Chondrocyte (in vitro differentiated cells): ENCODE measurements around the gene BTBD10. TPM values are rescaled to one million over a fixed set of nuclear protein-coding genes. Genes with fewer than 3 reads are reported as not detected.
"Not testable (repeated sequence)": the region's sequence is repeated elsewhere in the genome, so short reads cannot be mapped to it uniquely, and the experiment has no call there.

ENCODE experiments used
- DNase-seq: peaks from one replicate; pipeline ENCODE4 v3.0.0; 2021; ENCODE audit warnings: mixed read lengths, low spot score
- H3K27ac Mint-ChIP-seq: one replicate; pipeline ENCODE4 v1.8.0; 2021; ENCODE audit warnings: mild to moderate bottlenecking, moderate library complexity, mixed read lengths; ENCODE audit not compliant: unreplicated experiment
- H3K27me3 Mint-ChIP-seq: 2 replicates; pipeline ENCODE4 v1.8.0; 2021; ENCODE audit warnings: low read depth, mixed read lengths
- H3K36me3 Mint-ChIP-seq: 2 replicates; pipeline ENCODE4 v1.8.0; 2021; ENCODE audit warnings: low read depth, mixed read lengths
- H3K4me1 Mint-ChIP-seq: 2 replicates; pipeline ENCODE4 v1.8.0; 2021; ENCODE audit warnings: low read depth, mild to moderate bottlenecking, mixed read lengths
- H3K4me3 Mint-ChIP-seq: one replicate; pipeline ENCODE4 v1.8.0; 2021; ENCODE audit warnings: mild to moderate bottlenecking, moderate library complexity, mixed read lengths; ENCODE audit not compliant: unreplicated experiment
- H3K9me3 Mint-ChIP-seq: 2 replicates; pipeline ENCODE4 v1.8.0; 2021; ENCODE audit warnings: low read depth, mixed read lengths
- CTCF ChIP-seq: fragments of 200-600 bp; sonication (generic); IDR thresholded peaks from 2 replicates; pipeline ENCODE4 v1.5.0; 2021; ENCODE audit warnings: antibody characterized with exemption, mild to moderate bottlenecking, moderate library complexity
- total RNA-seq: library from RNA; stranded (reverse); gene quantifications from 3 replicates; pipeline ENCODE4 v1.2.1, GENCODE V29; 2021

The BTBD10 gene
- total RNA-seq, 1 donor from 2014 or later, result 37.3 TPM

GRCh38 chr11:13421561-13421960, 41.5 kb downstream of the BTBD10 start:
- H3K36me3 Mint-ChIP-seq, result peaks cover 11% of the 10 kb centered on the region

GRCh38 chr11:13415201-13415600, 47.8 kb downstream of the BTBD10 start:
- peaks cover 9% of the 10 kb centered on the region for H3K4me1 Mint-ChIP-seq
- peaks cover 25% of the 10 kb centered on the region for H3K36me3 Mint-ChIP-seq
- DNase-seq, result no peak
- no peak overlapping the region for H3K27ac Mint-ChIP-seq
- TF ChIP-seq CTCF, result no peak
- H3K9me3 Mint-ChIP-seq, result no peaks in the 10 kb centered on the region
- H3K4me3 Mint-ChIP-seq, result no peak overlapping the region
- H3K27me3 Mint-ChIP-seq, result no peaks in the 10 kb centered on the region

More at GRCh38 chr11:13421561-13421960, 41.5 kb downstream of the BTBD10 start:
- peaks cover 53% of the 10 kb centered on the region for H3K4me1 Mint-ChIP-seq
- H3K27me3 Mint-ChIP-seq, result no peaks in the 10 kb centered on the region
- TF ChIP-seq CTCF, result no peak
- DNase-seq, result no peak
- H3K27ac Mint-ChIP-seq, result no peak overlapping the region
- peaks cover 13% of the 10 kb centered on the region for H3K9me3 Mint-ChIP-seq
- no peak overlapping the region for H3K4me3 Mint-ChIP-seq

- H3K27me3 Mint-ChIP-seq, result no peaks in the 10 kb centered on the region
- peaks cover 28% of the 10 kb centered on the region for H3K36me3 Mint-ChIP-seq
- no peaks in the 10 kb centered on the region for H3K4me1 Mint-ChIP-seq
Observed at GRCh38 chr11:13405220-13405619, 57.8 kb downstream of the BTBD10 start.

GRCh38 chr11:13398335-13398734, 64.7 kb downstream of the BTBD10 start:
- H3K36me3 Mint-ChIP-seq, result peaks cover 27% of the 10 kb centered on the region
- H3K4me3 Mint-ChIP-seq, H3K27ac Mint-ChIP-seq, H3K27me3 Mint-ChIP-seq, H3K4me1 Mint-ChIP-seq, DNase-seq: not testable (repeated sequence)
- peaks cover 11% of the 10 kb centered on the region for H3K9me3 Mint-ChIP-seq

More at GRCh38 chr11:13405220-13405619, 57.8 kb downstream of the BTBD10 start:
- DNase-seq, result no peak
- Mint-ChIP-seq H3K27ac (no peak overlapping the region), H3K9me3 (peaks cover 9% of the 10 kb centered on the region), H3K4me3 (no peak overlapping the region)
- TF ChIP-seq CTCF, result no peak

- Mint-ChIP-seq H3K27ac (no peak overlapping the region), H3K4me1 (peaks cover 4% of the 10 kb centered on the region), H3K9me3 (no peaks in the 10 kb centered on the region), H3K27me3 (no peaks in the 10 kb centered on the region), H3K4me3 (no peak overlapping the region), H3K36me3 (peaks cover 21% of the 10 kb centered on the region)
- no peak for TF ChIP-seq CTCF
- DNase-seq, result no peak
Observed at GRCh38 chr11:13391217-13391616, 71.8 kb downstream of the BTBD10 start.

GRCh38 chr11:13388741-13389140, 74.3 kb downstream of the BTBD10 start:
- TF ChIP-seq CTCF, result no peak
- no peak for DNase-seq
- H3K36me3 Mint-ChIP-seq, result peaks cover 21% of the 10 kb centered on the region
- no peak overlapping the region for H3K27ac Mint-ChIP-seq
- no peak overlapping the region for H3K4me3 Mint-ChIP-seq
- H3K27me3 Mint-ChIP-seq, result no peaks in the 10 kb centered on the region
- peaks cover 26% of the 10 kb centered on the region for H3K4me1 Mint-ChIP-seq
- no peaks in the 10 kb centered on the region for H3K9me3 Mint-ChIP-seq
